Upper lobe of right lung (tissue), 1 donor: Measurements from ENCODE around the gene DPEP1. TPM values are rescaled to one million over a fixed set of nuclear protein-coding genes. Genes with fewer than 3 reads are reported as not detected.
A peak's percentile ranks its signal among the peaks of the same experiment; 100 is the strongest.
"Not testable (repeated sequence)": the region's sequence is repeated elsewhere in the genome, so short reads cannot be mapped to it uniquely, and the experiment has no call there.

Experiments
- ATAC-seq: fragments of 200-7000 bp; cut with Tn5 transposase; one replicate; pipeline ENCODE4 v1.9.1; 2020; ENCODE audit warnings: mild to moderate bottlenecking, moderate library complexity
- DNase-seq: peaks from one replicate; pipeline ENCODE4 v3.0.0-alpha.2; 2020
- H3K27ac ChIP-seq: fragments of 200-600 bp; one replicate; pipeline ENCODE4 v1.8.0; 2022
- H3K27me3 ChIP-seq: fragments of 200-600 bp; one replicate; pipeline ENCODE4 v1.8.0; 2022; ENCODE audit warnings: mild to moderate bottlenecking
- H3K36me3 ChIP-seq: fragments of 200-600 bp; one replicate; pipeline ENCODE4 v1.8.0; 2022
- H3K4me1 ChIP-seq: fragments of 200-600 bp; one replicate; pipeline ENCODE4 v1.8.0; 2022
- H3K4me3 ChIP-seq: fragments of 200-600 bp; one replicate; pipeline ENCODE4 v1.8.0; 2022; ENCODE audit warnings: mild to moderate bottlenecking
- H3K9me3 ChIP-seq: fragments of 200-600 bp; one replicate; pipeline ENCODE4 v1.8.0; 2022
- CTCF ChIP-seq: fragments of 200-600 bp; IDR thresholded peaks from one replicate; pipeline ENCODE4 v1.8.0; 2022; ENCODE audit warnings: antibody characterized with exemption
- intact Hi-C: fragments of 100-400 bp; cut with DNase I; formaldehyde crosslinking; loops from one replicate; pipeline ENCODE4 v1.11.0; 2022
- total RNA-seq: library from RNA; stranded (reverse); fragmentation: NEBNext Ultra II Directional; extraction: Animal tissue kit (Norgen Biotek cat#: 25700); gene quantifications from one replicate; pipeline ENCODE4 v1.2.1, GENCODE V29; 2021
- donor health status: DM: no; HTN: yes; CAD: no; lungs with severe emphysema.

The DPEP1 gene
- total RNA-seq, 1 donor from 2014 or later, result 3.0 TPM

- H3K36me3 ChIP-seq, result no peaks in the 10 kb centered on the region
- peaks cover 11% of the 10 kb centered on the region for H3K4me1 ChIP-seq
- no peaks in the 10 kb centered on the region for H3K9me3 ChIP-seq
- no peaks in the 10 kb centered on the region for H3K27me3 ChIP-seq
- intact Hi-C loops, result no loop called here
- DNase-seq (no peak), ATAC-seq (peak; percentile 7)
- no peak overlapping the region for H3K4me3 ChIP-seq
- TF ChIP-seq CTCF, result no peak
- no peak overlapping the region for H3K27ac ChIP-seq
Measured at GRCh38 chr16:89586853-89587252, 26.6 kb upstream of the DPEP1 start.

- H3K27me3 ChIP-seq, H3K27ac ChIP-seq, intact Hi-C loops, H3K4me1 ChIP-seq, H3K36me3 ChIP-seq, H3K4me3 ChIP-seq, H3K9me3 ChIP-seq, DNase-seq, ATAC-seq: not testable (repeated sequence)
Measured at GRCh38 chr16:89587676-89588075, 25.8 kb upstream of the DPEP1 start.

- H3K4me1 ChIP-seq, result no peaks in the 10 kb centered on the region
- H3K27me3 ChIP-seq, result no peaks in the 10 kb centered on the region
- intact Hi-C loops, result no loop called here
- H3K36me3 ChIP-seq, result no peaks in the 10 kb centered on the region
- ATAC-seq, result no peak
- no peak overlapping the region for H3K4me3 ChIP-seq
- H3K9me3 ChIP-seq, result no peaks in the 10 kb centered on the region
- no peak for TF ChIP-seq CTCF
- no peak for DNase-seq
- H3K27ac ChIP-seq, result no peak overlapping the region
Measured at GRCh38 chr16:89588413-89589109, 24.9 kb upstream of the DPEP1 start.

- no peaks in the 10 kb centered on the region for H3K9me3 ChIP-seq
- intact Hi-C loops, result no loop called here
- TF ChIP-seq CTCF, result no peak
Measured at GRCh38 chr16:89589241-89589926, 24.1 kb upstream of the DPEP1 start.

GRCh38 chr16:89593841-89594240, 19.6 kb upstream of the DPEP1 start:
- TF ChIP-seq CTCF, result no peak
- DNase-seq (no peak), ATAC-seq (no peak)

More at GRCh38 chr16:89589241-89589926, 24.1 kb upstream of the DPEP1 start:
- Histone ChIP-seq H3K36me3 (no peaks in the 10 kb centered on the region), H3K27me3 (no peaks in the 10 kb centered on the region), H3K27ac (no peak overlapping the region), H3K4me3 (no peak overlapping the region), H3K4me1 (no peaks in the 10 kb centered on the region)
- DNase-seq (no peak), ATAC-seq (no peak)

GRCh38 chr16:89595330-89596060, 17.9 kb upstream of the DPEP1 start:
- intact Hi-C loops, result no loop called here
- no peak for TF ChIP-seq CTCF
- Histone ChIP-seq H3K9me3 (no peaks in the 10 kb centered on the region), H3K27ac (no peak overlapping the region), H3K4me3 (no peak overlapping the region), H3K4me1 (no peaks in the 10 kb centered on the region), H3K36me3 (no peaks in the 10 kb centered on the region), H3K27me3 (no peaks in the 10 kb centered on the region)
- ATAC-seq (no peak), DNase-seq (no peak)

More at GRCh38 chr16:89593841-89594240, 19.6 kb upstream of the DPEP1 start:
- Histone ChIP-seq H3K36me3 (no peaks in the 10 kb centered on the region), H3K4me3 (no peak overlapping the region), H3K9me3 (no peaks in the 10 kb centered on the region), H3K27me3 (no peaks in the 10 kb centered on the region), H3K27ac (no peak overlapping the region), H3K4me1 (no peaks in the 10 kb centered on the region)
- intact Hi-C loops, result no loop called here
